Stimulated activated CD8-positive, alpha-beta memory T cell treated with anti-CD3 and anti-CD28 coated beads, Interleukin-2, amount 100 ng/mL, for 1 hour (primary cell): ENCODE results near the gene TEX44.
"Not testable (repeated sequence)": the region's sequence is repeated elsewhere in the genome, so short reads cannot be mapped to it uniquely, and the experiment has no call there.

Experiments
- DNase-seq, 2 donors: peaks; one replicate each; pipeline ENCODE4 v3.0.0-alpha.2; 2020; ENCODE audit warnings: low read depth in 2 of 2

Gene TEX44

DNA sequence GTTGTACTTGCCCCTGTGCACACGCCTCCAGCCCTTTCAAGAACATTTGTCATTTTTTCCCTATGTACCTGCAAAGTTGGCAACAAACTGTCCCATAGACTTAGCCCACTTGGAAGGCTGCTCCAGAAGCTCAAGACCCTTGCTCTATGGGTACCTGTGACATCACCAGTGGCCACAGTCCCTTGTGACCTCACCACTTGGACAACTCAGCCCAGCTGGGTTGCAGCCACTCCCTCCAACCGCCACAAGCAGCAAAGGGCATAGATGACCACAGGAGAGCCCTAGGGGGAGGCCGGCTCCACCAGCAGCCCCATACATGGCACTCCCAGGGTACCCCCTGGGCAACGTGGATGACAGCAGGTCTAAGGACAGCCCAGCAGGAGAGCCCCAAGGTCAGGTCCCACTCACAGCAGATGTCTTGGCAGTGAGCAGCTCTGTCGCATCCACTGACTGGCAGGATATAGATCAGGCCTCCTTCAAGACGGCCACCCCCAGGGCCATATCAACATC lies at the start of gene TEX44:
TSS of gene TEX44 (plus strand) at position 229 of the 510 bp plus-strand sequence. CDS start at position 317, 88 bp downstream.
- DNase-seq: no peak

DNA sequence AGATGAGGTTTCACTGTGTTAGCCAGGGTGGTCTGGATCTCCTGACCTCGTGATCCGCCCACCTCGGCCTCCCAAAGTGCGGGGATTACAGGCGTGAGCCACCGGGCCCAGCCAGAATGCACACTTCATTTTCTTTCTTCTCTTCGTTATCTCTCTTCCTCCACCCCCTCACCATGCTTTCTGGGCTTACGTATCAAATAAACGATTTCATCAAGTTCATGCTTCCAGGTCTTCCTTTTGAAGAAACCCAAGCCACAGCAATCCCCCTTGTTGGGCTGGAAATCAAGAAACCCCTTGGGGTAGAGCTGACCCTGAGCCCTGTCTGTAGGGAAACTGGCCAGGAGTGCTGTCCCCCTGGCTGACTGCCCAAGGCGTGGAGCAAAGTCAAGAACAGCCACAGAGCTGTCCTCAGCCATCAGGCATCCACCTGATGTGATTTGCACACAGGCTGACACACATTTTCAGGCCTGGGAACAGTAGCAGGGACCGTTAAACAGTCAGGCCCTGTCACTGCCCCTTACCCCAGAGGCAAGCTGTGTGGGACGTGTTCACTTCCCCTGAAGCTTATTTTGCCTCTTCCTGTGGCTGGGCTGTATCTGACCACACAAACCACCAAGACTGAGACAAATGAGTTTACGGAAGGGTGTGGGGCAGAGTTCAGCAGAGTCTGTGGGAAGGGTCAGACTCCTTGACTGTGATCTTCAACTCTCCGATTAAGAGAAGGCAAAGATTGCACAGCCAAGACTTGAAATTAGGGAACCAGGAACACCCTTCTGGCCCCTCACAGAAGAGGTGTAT lies 47.4 kb upstream of the TEX44 start:
- DNase-seq: peak; percentile 25 to 28

DNA sequence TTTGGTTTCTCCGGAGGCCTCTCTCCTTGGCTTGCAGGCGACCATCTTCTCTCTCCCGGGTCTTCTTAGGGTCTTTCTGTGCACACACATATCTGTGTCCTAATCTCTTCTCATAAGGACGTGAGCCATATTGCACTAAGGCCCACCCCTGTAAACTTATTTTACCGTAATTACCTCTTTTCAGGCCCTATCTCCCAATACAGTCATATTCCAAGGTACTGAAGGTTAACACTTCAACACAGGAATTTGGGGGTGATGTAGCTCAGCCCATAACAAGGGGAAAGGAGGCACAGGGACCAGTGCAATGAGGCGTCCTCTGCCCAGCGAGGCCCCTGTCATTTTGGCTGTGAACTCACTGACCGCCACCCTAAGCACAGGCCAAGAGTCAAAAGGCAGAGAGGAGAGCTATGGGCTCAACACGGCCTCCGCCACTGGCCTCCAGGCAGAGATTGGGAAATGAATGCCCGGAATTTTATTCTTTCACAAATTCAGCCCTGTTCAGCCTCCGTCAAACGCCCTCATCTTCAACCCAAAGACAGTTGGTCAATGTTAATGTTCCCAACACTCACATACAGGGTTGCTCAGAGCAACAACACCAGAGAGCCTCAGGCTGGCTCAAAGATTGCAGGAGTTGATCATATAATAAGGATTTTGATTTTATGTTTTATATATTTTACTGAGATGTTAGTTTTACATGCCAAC lies 46.5 kb upstream of the TEX44 start:
- DNase-seq: no peak

DNA sequence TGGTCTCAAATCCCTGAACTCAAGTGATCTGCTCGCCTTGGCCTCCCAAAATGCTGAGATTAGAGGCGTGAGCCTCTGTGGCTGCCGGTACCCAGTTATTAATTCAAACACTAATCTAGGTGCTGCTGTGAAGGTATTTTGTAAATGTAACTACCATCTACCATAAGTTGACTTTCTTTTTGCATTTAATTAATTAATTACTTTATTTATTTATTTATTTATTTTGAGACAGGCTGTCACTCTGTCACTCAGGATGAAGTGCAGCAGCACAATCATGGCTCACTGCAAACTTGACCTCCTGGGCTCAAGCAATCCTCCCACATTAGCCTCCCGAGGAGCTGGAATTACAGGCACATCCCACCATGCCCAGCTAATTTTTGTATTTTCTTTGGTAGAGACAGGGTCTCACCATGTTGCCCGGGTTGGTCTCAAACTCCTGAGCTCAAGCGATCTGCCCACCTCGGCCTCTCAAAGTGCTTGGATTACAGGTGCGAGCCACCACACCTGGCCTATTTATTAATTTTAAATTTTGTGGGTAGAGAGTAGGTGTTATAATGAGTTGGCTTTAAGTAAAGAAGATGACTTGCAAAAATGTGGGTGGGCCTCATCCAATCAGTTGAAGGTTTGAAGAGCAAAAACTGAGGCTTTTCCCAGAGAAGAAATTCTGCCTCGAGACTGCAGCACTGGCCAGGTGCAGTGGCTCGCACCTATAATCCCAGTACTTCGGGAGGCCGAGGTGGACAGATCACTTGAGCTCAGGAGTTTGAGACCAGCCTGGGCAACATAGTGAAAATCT lies 45.2 kb upstream of the TEX44 start:
- no peak for DNase-seq

DNA sequence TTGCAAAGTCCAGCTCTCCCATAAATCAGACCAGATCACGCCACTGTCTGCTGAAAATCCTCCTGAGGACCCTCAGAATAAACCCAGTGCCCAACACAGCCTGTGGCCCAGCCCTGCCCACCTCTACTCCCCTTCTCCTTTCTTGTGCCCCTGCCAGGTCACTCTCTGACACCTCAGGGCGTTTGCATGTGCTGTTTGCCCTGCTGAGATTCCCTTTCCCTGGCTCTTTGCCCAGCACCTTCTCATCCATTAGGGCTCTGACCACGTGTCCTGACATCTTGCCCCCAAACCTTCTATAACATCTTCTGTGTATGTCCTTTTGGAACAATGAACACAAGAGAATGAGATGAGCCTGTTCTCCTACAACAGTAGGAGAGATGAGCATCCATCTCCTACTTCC lies 43.9 kb upstream of the TEX44 start:
- DNase-seq: no peak

DNA sequence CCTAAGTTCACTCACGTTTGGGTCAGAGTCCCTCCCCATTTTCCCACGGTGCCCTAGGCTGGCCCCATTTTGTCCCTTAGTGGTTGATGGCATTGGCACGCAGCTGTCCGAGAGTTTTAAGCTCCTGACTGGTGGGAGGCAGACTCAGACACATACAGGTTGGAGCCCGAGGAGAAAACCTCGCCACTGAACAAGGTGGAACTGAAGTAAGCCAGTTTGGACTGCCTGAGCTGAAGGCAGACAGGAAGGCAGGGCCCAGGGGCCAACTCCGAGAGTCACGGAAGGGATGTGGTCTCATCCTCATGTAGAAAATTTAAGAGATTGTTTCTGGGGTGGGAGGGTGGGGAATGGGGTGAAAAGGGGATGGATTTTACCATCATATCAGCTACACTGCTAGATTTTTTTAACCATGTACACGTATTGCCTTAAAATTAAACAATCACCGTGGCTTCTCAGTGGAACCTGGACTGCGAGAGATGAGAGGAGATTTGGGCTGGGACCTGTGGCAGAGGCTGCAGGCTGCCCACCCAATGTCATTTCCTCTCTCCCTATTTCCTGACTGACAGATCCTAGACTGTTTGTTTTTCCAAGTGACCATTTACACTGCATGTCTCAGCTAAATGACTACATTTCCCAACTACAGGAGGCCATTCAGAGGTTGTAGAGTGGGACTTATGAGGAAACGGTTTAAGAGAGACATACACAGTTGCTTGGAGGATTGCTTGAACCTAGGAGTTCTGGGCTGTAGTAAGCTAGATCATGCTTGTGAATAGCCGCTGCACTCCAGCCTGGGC lies 43.0 kb upstream of the TEX44 start:
- no peak for DNase-seq

DNA sequence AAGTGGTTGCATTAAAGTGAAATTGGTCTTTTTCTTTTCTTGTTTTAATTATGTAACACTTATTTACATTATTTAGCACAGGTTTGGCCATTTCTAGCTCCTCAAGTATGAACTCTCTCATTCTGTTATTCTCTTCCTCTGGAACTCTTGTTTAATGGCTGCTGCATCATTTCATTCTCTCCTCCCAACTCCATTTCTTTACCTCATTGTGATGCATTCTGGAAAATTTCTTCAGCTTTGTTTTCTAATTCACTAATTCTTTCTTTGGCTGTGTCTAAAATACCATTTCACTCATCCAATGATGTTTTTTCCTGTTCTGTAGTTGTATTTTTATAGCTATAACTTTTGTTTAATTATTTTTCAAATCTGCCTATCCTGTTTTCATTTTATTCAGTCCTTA lies 39.9 kb upstream of the TEX44 start:
- DNase-seq: no peak

DNA sequence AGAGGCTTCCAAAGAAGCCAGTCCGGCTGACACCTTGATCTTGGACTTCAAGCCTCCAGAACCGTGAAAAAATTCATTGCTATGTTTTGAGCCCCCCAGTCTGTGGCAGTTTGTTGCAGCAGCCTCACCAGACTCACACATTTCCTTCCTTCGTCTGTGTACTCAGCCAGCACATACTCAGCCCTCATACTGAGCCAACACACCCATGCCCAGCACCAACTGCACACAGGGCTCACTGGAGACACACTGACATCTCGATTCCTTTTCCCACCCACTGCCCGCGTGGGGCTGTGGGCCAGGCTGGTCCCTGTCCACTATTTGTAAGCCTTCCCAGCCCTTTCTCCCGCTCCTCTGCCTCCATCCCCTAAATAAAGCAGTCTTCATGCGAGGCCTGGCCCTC lies 38.3 kb upstream of the TEX44 start:
- DNase-seq: no peak

DNA sequence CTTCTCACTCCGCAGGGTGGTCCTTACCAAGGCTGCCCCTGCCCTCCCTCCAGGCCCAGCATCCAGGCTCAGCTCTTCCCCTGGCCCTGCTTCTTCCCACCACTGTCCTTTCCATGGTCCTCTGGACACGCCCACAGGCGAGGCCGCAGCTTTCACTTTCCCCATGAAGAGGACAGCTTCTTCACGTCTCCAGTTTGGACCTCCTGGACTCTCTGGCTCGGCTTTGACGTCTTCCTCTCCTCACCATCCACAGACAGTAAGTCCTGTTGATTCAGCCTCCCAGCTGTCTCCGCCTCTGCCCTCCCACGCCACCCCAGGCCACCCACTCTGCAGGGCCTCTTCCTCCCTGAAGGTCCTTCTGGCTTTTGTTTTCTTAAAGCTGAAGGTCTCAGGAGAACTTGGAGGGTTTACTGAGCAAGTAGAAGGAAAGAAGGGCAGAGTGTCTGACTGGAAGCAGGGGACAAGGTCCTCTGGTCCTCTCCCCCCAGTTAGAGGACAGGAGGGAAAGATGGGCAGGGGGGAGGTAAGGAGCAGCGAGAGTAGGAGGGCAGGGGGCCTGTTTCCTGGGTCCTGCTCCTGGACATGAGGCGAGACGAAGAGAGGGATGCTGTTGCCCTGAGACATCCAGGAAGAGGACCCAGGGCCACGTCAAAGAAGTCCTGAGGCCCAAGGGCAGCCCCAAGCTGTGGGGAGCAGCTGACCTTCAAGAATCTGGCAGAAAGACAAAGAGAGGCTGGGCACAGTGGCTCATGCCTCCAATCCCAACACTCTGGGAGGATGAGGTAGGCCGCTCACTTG lies 37.7 kb upstream of the TEX44 start:
- DNase-seq: no peak

DNA sequence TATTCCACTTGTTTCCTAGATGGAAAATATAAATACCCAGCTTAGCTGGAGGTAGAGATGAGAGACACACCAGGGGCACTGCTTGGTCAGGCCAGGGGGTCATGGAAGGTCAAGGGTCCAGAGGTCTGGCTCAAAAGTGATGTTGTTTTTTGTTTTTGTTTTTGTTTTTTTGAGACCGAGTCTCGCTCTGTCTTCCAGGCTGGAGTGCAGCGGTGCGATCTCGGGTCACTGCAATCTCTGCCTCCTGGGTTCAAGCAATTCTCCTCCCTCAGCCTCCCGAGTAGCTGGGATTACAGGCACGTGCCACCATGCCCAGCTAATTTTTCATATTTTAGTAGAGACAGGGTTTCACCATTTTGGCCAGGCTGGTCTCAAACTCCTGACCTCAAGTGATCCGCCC lies 36.2 kb upstream of the TEX44 start:
- DNase-seq: not testable (repeated sequence)

DNA sequence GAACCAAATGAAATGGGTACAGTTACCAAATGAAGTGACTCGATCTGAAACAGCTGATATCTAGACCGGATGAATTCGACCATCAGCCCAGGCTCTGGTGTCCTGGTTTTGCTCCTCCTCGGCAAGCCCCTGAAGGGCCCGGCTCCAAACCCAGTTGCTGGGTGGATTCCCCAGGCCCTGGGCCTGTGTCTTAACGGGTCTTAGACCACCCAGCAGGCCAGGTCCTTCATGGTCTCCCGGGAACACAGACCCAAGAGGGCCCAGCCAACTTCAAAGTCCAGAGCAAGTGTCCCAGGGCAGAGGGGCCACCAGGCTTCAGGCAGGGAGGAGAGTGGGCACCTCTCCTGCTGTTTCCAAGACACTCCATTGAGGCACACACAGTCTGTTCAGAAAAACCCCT lies 35.7 kb upstream of the TEX44 start:
- DNase-seq: no peak

DNA sequence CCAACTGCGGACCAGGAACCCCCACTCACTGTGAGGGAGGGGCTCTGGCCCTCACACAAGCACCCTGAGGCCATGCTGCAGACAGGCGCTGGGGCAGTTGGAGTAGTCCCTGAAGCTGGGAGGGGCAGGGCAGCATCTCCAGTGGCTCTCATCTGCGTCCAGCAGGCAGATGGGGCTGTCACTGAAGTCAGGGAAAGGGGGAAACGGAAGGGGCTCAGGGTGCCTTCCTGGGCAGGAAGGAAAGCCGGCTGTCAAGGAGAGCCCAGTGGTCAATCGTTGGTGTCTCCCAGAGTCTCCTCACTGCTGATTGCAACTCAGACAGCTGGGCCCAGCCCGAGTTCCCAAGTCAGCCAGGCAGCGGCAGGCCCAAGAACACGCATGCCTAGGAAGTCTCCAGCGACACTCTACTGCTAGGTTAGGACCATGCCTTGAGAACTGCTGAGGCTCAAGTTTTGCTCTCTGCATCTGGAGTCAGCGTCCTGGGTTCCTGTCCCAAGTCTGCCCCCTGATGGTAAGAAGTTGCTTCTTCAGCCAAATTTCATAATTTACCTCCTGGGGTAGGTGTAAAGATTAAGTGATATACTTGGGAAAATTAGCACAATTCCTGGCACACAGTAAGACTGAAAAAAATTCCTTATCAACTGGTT lies 35.0 kb upstream of the TEX44 start:
- DNase-seq: peak; percentile 8 to 33

DNA sequence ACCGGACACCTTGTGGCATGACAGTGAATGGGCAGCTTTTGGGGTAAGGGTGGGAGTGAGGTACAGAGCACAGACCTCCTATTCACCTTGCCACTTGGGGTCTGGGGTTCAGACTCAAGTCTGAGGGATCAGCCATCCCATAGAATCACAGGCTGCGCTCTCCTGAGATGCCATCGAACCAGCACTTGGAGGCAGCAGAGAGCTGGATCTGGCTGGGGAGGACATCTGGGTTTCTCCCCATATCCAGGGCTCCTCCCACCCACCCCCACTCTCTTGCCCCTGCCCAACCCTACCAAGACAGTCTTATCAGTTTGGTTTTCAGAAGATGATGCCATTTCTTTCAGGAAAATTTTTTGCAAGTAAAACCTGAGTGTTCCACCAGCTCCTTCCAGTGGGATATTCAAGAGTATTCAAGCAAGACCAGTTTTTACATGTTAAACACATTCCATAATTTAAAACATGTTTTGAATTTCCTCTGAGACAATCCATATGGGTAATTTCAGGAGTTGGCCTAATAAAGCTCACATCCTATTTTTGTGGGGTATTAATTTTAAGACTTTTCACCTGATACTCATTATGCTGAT lies 29.2 kb upstream of the TEX44 start:
- DNase-seq: no peak

DNA sequence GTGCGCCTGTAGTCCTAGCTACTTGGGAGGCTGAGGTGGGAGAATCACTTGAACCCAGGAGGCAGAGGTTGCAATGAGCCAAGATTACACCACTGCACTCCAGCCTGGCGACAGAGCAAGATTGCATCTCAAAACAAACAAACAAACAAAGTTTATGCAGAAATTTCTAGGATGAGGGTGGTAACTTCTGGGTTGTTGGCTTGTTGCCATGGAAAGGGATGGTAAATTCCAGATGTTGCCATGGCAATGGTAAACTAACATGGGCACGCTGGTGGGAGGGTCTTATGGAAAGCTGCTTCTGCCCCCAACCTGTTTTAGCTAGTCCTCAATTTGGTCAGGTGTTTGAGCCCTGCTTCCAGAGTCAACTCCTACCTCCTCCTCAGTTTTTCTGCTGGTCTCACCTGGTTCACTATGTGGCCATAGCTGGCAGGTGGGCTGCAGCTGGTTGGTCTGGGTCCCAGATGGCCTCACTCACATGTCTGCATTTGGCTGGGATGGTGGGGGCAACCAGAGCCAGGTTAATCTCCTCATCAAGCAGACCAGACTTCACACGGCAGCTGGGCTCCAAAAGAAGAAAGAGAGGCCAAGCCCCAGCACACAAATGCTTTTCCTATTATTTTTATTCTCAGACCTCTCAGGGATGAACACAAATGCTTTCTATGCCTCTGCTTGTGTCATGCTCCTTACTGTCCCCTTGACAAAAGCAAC lies 26.6 kb upstream of the TEX44 start:
- DNase-seq: no peak

DNA sequence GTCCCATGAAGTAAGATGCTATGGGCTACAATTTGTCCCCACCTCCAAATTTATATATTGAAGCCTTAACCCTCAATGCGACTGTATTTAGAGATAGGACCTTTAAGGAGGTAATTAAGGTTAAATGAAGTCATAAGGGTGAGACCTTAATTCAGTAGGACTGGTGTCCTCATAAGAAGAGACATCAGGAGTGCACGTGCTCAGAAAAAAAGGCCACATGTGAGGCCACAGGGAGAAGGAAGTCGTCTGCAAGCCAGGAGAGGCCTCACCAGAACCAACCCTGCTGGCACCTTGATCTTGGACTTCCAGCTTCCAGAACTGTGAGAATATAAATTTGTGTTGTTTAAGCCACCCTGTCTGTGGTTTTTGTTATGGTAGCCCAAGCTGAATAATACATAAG lies 25.5 kb upstream of the TEX44 start:
- DNase-seq: no peak

DNA sequence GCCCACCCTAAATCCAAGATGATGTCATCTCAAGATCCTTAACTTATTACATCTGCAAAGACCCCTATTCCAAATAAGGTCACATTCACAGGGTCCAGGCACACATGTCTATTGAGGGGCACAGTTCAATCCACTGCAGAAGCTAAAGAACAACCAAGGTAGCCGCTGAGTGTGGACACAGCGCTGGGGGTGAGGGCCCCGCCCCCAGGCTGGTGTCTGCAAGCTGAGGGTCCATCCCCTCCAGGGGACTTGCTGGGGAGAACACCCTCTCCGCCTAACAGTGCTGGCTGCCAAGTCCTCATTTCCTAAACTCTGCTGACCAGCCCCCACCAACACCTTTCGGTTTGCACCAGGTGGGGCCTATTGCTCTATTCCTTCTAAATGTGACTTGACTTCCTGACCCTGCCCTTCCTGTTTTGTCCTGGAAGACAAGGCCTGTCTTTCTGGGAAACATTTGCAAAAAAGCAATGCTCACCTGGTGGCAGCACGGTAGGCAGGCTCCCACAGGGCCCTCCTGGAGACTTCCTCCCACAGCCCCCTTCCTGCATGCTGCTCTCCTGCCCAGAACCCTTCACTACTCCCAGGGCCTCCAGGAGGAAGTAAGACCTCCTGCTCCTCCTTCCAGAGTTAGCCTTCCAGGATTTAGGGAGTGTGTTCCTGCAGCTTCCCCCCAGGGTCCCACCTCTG lies 24.4 kb upstream of the TEX44 start:
- DNase-seq: no peak

DNA sequence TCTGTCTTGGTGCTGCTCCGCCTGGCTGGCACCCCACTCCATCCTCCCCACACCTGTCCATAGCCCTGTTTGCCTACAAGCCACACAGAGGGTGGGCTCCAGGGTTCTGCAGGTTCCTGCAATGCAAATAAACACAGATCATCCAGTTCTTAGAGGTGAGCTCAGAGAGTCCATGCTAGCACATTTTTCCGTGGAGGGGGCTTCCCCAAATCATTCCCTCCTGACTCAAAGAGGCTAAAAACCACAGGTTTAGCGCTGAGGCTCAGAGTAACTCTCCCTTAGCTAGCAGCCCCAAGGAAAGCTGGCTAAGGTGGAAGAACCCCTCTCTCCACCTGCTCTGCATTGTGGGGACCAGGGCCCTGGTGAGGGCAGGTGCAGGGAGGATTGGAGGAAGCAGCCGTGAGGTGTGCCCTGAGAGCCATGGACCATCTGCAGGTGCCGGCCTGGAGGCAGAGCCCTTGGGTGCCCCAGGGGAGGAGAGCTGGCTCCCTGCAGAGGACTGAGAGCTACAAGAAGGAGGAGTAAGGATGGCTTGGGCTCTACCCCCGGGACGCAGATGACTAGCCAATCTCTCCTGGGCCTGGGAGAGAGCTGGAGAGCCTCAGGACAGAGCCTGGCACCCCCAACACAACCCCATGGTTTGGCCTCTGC lies 23.8 kb upstream of the TEX44 start:
- DNase-seq: no peak

DNA sequence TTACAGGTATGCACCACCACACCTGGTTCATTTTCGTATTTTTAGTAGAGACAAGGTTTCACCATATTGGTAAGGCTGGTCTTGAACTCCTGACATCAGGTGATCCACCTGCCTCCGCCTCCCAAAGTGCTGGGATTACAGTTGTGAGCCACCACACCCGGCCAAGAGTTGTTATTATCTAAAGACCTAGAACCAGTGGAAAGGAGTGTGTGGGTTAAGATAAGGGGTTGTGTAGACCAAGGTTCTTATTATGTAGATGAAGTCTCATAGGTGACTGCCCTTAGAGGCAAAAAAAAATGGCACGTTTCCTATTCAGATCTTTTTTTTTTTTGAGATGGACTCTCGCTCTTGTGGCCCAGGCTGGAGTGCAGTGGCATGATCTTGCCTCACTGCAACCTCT lies 21.7 kb upstream of the TEX44 start:
- not testable (repeated sequence) for DNase-seq
